Type B pancreatic cell (in vitro differentiated cells): Measurements from ENCODE around the gene BTLA. TPM values are rescaled to one million over a fixed set of nuclear protein-coding genes. Genes with fewer than 3 reads are reported as not detected.
"Not testable (repeated sequence)": the region's sequence is repeated elsewhere in the genome, so short reads cannot be mapped to it uniquely, and the experiment has no call there.

Experiments
- DNase-seq: peaks from one replicate; pipeline ENCODE4 v3.0.0; 2021; ENCODE audit warnings: mixed read lengths; ENCODE audit not compliant: unreplicated experiment; ENCODE audit errors: extremely low spot score
- H3K27ac Mint-ChIP-seq: 2 replicates; pipeline ENCODE4 v1.8.0; 2021; ENCODE audit warnings: mild to moderate bottlenecking, mixed read lengths
- H3K27me3 Mint-ChIP-seq: 2 replicates; pipeline ENCODE4 v1.8.0; 2021; ENCODE audit warnings: mixed read lengths
- H3K36me3 Mint-ChIP-seq: 2 replicates; pipeline ENCODE4 v1.8.0; 2021; ENCODE audit warnings: mixed read lengths
- H3K4me1 Mint-ChIP-seq: one replicate; pipeline ENCODE4 v1.8.0; 2021; ENCODE audit warnings: mixed read lengths; ENCODE audit not compliant: unreplicated experiment
- H3K4me3 Mint-ChIP-seq: 2 replicates; pipeline ENCODE4 v1.8.0; 2021; ENCODE audit warnings: mild to moderate bottlenecking, mixed read lengths
- H3K9me3 Mint-ChIP-seq: 2 replicates; pipeline ENCODE4 v1.8.0; 2021; ENCODE audit warnings: mixed read lengths
- total RNA-seq: library from RNA; stranded (reverse); gene quantifications from 2 replicates; pipeline ENCODE4 v1.2.1, GENCODE V29; 2021; ENCODE audit warnings: low replicate concordance
- TF ChIP-seq, protein P1 (sequence below): fragments of 200-600 bp; sonication (generic); conservative IDR thresholded peaks from 2 replicates; pipeline ENCODE4 v1.5.0; 2021; ENCODE audit warnings: antibody characterized with exemption, mild to moderate bottlenecking

The BTLA gene
- total RNA-seq, 1 donor from 2014 or later = not detected

DNA sequence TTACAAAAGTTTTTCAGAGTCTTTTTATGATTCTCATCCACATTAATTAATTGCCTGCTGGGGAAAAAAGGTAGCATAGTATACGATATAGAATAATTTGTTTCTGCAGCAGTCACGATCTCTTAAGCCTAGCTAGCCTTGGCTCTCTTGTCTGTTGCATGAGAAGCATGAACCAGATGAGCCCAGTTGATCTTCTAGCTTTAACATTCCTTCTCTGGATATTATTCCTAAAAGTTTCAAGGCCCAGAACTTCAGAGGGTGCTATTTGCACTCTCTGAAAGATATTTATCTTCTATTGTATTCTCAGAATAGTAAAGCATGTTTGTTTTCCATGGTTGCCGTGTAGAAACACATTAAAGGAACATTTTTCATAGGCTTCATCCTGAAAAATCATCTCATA, 69.3 kb downstream of the BTLA start:
- no peak for DNase-seq
- TF ChIP-seq, protein P1, sequence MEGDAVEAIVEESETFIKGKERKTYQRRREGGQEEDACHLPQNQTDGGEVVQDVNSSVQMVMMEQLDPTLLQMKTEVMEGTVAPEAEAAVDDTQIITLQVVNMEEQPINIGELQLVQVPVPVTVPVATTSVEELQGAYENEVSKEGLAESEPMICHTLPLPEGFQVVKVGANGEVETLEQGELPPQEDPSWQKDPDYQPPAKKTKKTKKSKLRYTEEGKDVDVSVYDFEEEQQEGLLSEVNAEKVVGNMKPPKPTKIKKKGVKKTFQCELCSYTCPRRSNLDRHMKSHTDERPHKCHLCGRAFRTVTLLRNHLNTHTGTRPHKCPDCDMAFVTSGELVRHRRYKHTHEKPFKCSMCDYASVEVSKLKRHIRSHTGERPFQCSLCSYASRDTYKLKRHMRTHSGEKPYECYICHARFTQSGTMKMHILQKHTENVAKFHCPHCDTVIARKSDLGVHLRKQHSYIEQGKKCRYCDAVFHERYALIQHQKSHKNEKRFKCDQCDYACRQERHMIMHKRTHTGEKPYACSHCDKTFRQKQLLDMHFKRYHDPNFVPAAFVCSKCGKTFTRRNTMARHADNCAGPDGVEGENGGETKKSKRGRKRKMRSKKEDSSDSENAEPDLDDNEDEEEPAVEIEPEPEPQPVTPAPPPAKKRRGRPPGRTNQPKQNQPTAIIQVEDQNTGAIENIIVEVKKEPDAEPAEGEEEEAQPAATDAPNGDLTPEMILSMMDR = no peak
- Mint-ChIP-seq H3K36me3 (no peaks in the 10 kb centered on the region), H3K27ac (no peak overlapping the region), H3K9me3 (no peaks in the 10 kb centered on the region), H3K4me1 (no peaks in the 10 kb centered on the region), H3K4me3 (no peak overlapping the region), H3K27me3 (no peaks in the 10 kb centered on the region)

- H3K27ac Mint-ChIP-seq = no peak overlapping the region
- DNase-seq = no peak
- H3K27me3 Mint-ChIP-seq = peaks cover 12% of the 10 kb centered on the region
- H3K36me3 Mint-ChIP-seq = no peaks in the 10 kb centered on the region
- H3K9me3 Mint-ChIP-seq = no peaks in the 10 kb centered on the region
- no peak overlapping the region for H3K4me3 Mint-ChIP-seq
- H3K4me1 Mint-ChIP-seq = no peaks in the 10 kb centered on the region
- TF ChIP-seq, protein P1 = no peak
Observed at GRCh38 chr3:112427123-112427522, 72.1 kb downstream of the BTLA start.

- H3K4me3 Mint-ChIP-seq = no peak overlapping the region
- no peak overlapping the region for H3K27ac Mint-ChIP-seq
Observed at GRCh38 chr3:112425858-112426750, 73.2 kb downstream of the BTLA start.

GRCh38 chr3:112425382-112425781, 73.9 kb downstream of the BTLA start:
- no peaks in the 10 kb centered on the region for H3K36me3 Mint-ChIP-seq
- no peak for DNase-seq
- no peaks in the 10 kb centered on the region for H3K4me1 Mint-ChIP-seq
- no peak overlapping the region for H3K27ac Mint-ChIP-seq
- H3K4me3 Mint-ChIP-seq = no peak overlapping the region
- H3K27me3 Mint-ChIP-seq = peaks cover 29% of the 10 kb centered on the region
- no peaks in the 10 kb centered on the region for H3K9me3 Mint-ChIP-seq
- TF ChIP-seq, protein P1 = no peak

More at GRCh38 chr3:112425858-112426750, 73.2 kb downstream of the BTLA start:
- no peak for DNase-seq
- Mint-ChIP-seq H3K9me3 (no peaks in the 10 kb centered on the region), H3K4me1 (no peaks in the 10 kb centered on the region), H3K27me3 (peaks cover 22% of the 10 kb centered on the region), H3K36me3 (no peaks in the 10 kb centered on the region)
- TF ChIP-seq, protein P1 = no peak

- no peak for DNase-seq
- H3K36me3 Mint-ChIP-seq = no peaks in the 10 kb centered on the region
- no peaks in the 10 kb centered on the region for H3K4me1 Mint-ChIP-seq
- no peak overlapping the region for H3K4me3 Mint-ChIP-seq
- peaks cover 29% of the 10 kb centered on the region for H3K27me3 Mint-ChIP-seq
- no peak overlapping the region for H3K27ac Mint-ChIP-seq
- no peaks in the 10 kb centered on the region for H3K9me3 Mint-ChIP-seq
- TF ChIP-seq, protein P1 = no peak
Observed at GRCh38 chr3:112424394-112424793, 74.9 kb downstream of the BTLA start.

GRCh38 chr3:112422921-112423320, 76.4 kb downstream of the BTLA start:
- not testable (repeated sequence) for DNase-seq, H3K4me3 Mint-ChIP-seq, H3K36me3 Mint-ChIP-seq, H3K27ac Mint-ChIP-seq, H3K9me3 Mint-ChIP-seq, H3K4me1 Mint-ChIP-seq
- H3K27me3 Mint-ChIP-seq = peaks cover 34% of the 10 kb centered on the region

GRCh38 chr3:112418526-112418925, 80.7 kb downstream of the BTLA start:
- not testable (repeated sequence) for H3K4me1 Mint-ChIP-seq, H3K36me3 Mint-ChIP-seq, H3K27ac Mint-ChIP-seq, DNase-seq, H3K9me3 Mint-ChIP-seq, H3K4me3 Mint-ChIP-seq
- H3K27me3 Mint-ChIP-seq = peaks cover 34% of the 10 kb centered on the region
